GM19099 (cell line): ENCODE data around the gene USO1.

Source experiments
- POLR2A ChIP-seq: IDR thresholded peaks from 3 replicates; pipeline ENCODE4 v1.6.1; 2011; ENCODE audit warnings: low read depth; ENCODE audit not compliant: insufficient read length; ENCODE audit errors: extremely low read depth

Gene USO1

DNA sequence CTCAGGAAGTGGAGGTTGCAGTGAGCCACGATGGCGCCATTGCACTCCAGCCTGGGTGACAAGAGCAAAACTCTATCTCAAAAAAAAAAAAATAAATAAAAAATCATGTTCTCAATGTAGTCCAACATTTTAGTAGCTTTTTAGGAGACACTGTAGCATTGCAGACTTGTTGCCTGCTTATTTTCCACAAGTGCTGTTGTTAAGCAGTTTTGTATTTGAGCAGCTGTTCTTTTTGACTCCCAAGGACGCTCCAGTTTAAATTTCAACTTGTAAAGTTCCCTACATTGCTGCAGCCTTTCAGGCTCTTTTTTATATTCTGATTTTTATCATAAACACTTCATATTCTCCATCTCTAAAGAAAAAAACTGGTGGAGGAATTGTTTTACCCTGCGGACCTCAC is 94.7 kb downstream of the USO1 start:
- TF ChIP-seq POLR2A = no peak

- TF ChIP-seq POLR2A = no peak
Observed at GRCh38 chr4:75820197-75820596, 95.8 kb downstream of the USO1 start.

- TF ChIP-seq POLR2A = no peak
Observed at GRCh38 chr4:75820676-75821075, 96.3 kb downstream of the USO1 start.

DNA sequence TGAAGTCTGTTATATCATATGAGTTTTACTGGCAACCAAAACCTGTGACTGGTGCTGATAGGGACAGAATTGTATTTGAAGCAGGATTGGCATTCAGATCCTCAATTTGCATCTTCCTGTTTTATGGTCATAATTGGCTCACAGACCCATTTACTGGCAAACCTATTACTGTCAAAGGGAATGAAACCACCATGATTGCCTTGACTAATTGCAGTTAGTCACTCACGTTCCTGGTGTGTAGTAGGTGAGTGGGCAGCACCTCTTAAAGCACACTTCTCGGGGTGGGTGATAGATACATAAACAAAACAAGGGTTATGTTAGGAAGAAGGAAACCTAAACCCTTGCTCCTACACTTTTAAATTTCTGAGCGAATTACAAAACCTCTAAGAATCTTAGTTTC is 96.8 kb downstream of the USO1 start:
- TF ChIP-seq POLR2A = no peak

DNA sequence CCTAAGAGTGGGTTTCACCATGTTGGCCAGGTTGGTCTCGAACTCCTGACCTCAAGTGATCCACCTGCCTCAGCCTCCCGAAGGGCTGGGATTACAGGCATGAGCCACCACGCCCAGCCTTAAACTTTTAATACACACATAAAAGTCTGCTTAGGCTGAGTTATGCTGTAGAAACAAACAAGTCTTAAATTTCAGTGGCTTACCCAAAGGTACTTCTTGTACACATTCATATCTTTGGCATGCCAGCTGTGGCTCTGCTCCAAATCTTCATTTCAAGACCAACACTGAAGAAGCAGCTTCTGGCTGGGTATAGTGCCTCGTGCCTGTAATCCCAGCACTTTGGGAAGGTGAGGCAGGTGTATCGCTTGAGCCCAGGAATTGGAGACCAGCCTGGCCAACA is 97.6 kb downstream of the USO1 start:
- TF ChIP-seq POLR2A = no peak

DNA sequence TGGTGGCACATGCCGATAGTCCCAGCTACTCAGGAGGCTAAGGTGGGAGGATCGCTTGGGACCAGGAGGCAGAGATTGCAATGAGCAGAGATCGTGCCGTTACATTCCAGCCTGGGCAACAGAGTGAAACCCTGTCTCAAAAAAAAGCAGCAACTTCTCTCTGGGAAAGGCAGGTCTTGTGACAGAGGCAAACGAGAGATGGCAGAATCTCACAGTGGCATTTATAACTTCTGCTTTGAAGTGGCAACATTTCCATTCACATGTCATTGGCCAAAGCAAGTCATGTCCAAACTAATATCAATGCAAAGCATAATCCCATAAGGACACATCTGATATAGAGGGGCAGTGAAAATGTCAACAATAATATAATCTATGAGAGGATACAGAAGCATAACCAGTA is 98.0 kb downstream of the USO1 start:
- TF ChIP-seq POLR2A = no peak

- TF ChIP-seq POLR2A = no peak
Observed at GRCh38 chr4:75823812-75824211, 99.4 kb downstream of the USO1 start.

- TF ChIP-seq POLR2A = no peak
Observed at GRCh38 chr4:75830906-75831305, 106.5 kb downstream of the USO1 start.

- TF ChIP-seq POLR2A = no peak
Observed at GRCh38 chr4:75831856-75832405, 107.6 kb downstream of the USO1 start.

GRCh38 chr4:75834095-75834771 is 109.9 kb downstream of the USO1 start:
- no peak for TF ChIP-seq POLR2A

DNA sequence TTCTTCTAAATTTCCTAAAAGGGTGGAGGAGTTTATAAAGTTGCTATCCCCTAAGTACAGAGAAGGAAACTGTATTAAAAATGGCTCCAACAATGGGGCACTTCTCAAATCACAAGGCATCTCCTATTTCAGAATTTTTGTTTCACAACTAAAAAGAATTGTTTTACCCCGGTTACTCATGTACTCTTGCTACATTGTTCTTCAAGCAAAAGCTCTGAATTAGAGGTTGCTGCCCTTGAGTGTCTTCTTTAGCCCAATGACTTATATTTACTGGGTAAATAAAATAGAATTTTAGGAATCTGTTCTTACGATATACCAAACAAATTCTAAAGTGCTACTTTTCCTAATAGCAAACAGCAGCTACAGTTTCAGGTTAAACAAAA is 110.4 kb downstream of the USO1 start:
- no peak for TF ChIP-seq POLR2A

- no peak for TF ChIP-seq POLR2A
Observed at GRCh38 chr4:75841641-75842520, 117.5 kb downstream of the USO1 start.

DNA sequence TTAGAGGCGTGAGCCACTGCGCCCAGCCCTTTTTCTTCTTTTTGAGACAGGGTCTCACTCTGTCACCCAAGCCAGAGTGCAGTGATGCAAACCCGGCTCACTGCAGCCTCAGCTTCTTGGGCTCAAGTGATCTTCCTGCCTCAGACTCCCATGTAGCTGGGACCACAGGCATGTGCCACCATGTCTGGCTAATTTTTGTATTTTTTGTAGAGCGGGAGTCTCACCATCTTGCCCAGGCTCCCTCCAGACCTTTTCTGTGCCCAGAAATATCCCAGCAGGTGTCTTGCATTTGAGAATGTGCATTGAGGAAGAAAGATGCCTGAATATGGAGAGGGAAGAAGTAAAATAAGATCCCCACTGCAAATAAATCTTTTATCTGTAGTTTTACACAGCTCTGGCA is 119.2 kb downstream of the USO1 start:
- no peak for TF ChIP-seq POLR2A

GRCh38 chr4:75844151-75844662 is 119.8 kb downstream of the USO1 start:
- no peak for TF ChIP-seq POLR2A

- no peak for TF ChIP-seq POLR2A
Observed at GRCh38 chr4:75845992-75846391, 121.6 kb downstream of the USO1 start.

DNA sequence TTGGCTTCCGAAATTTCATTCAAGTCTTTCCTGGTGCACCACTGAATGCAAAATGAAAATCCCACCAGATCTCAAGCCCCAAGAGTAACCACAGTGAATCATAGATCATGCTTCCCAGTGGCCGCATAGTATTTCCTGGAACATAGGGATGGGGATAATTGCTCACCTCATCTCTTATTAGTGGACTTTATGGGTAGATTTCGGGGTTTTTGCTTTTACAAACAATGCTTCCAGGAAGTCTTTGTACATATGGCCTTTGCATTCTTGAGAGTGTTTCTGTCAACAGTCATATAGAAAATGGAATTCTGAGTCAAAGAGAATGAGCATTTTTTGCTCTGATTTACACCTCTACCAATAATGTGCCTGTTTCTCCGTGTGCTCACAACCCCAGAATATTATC is 124.5 kb downstream of the USO1 start:
- no peak for TF ChIP-seq POLR2A

- TF ChIP-seq POLR2A = no peak
Observed at GRCh38 chr4:75849461-75849860, 125.1 kb downstream of the USO1 start.

- TF ChIP-seq POLR2A = no peak
Observed at GRCh38 chr4:75858721-75859120, 134.3 kb downstream of the USO1 start.
